Tibial artery (tissue), 4 donors: ENCODE measurements around the gene NEK1.

Source experiments
- DNase-seq, 2 donors: peaks; one replicate each; pipeline ENCODE4 v3.0.0-alpha.2; 2019
- H3K27ac ChIP-seq, 2 donors: fragments of 200-600 bp; sonication (generic) in 1 of 2; 1 replicate in 1 of 2; 2 replicates in 1 of 2; pipeline ENCODE4 v1.5.1; 2018 to 2019; ENCODE audit warnings: mild to moderate bottlenecking in 1 of 2
- H3K27me3 ChIP-seq, 2 donors: fragments of 200-600 bp; sonication (generic) in 1 of 2; one replicate each; pipeline versions ENCODE4 v1.5.1 to v1.6.0; 2016 to 2019
- H3K36me3 ChIP-seq, 3 donors: fragments of 200-600 bp; sonication (generic) in 2 of 3; one replicate each; pipeline ENCODE4 v1.5.1; 2016 to 2019; ENCODE audit warnings: mild to moderate bottlenecking in 2 of 3
- H3K4me1 ChIP-seq, 4 donors: fragments of 200-600 bp; sonication (generic) in 2 of 4; 1 replicate in 3 of 4; 2 replicates in 1 of 4; pipeline ENCODE4 v1.5.1; 2016 to 2019
- H3K4me3 ChIP-seq, 2 donors: fragments of 200-600 bp; sonication (generic) in 1 of 2; 1 replicate in 1 of 2; 2 replicates in 1 of 2; pipeline ENCODE4 v1.5.1; 2018 to 2019; ENCODE audit warnings: mild to moderate bottlenecking in 2 of 2
- H3K9me3 ChIP-seq, 3 donors: fragments of 200-600 bp; sonication (generic) in 1 of 3; one replicate each; pipeline ENCODE4 v1.5.1; 2016 to 2019
- intact Hi-C: fragments of 100-400 bp; cut with DNase I; formaldehyde crosslinking; loops from one replicate; pipeline ENCODE4 v1.15.0; 2023; ENCODE audit warnings: low total_unique reads
- TF ChIP-seq, protein P1 (sequence below), 2 experiments: fragments of 200-600 bp in 1 of 2; fragments of 450-650 bp in 1 of 2; IDR thresholded peaks; one replicate each; pipeline ENCODE4 v1.5.1; 2017 to 2019; ENCODE audit warnings: antibody characterized with exemption in 2 of 2, mild to moderate bottlenecking in 1 of 2, moderate library complexity in 1 of 2

The NEK1 gene

GRCh38 chr4:169620880-169621248, 8.5 kb upstream of the NEK1 start:
- no peak for DNase-seq
- H3K9me3 ChIP-seq, result no peaks in the 10 kb centered on the region
- intact Hi-C loops, result no loop called here

GRCh38 chr4:169619958-169620879, 7.8 kb upstream of the NEK1 start, which contains the start of gene CLCN3:
TSS of gene CLCN3 (plus strand) at chr4:169620578. CDS start at chr4:169635929, 15,351 bp downstream.
- Histone ChIP-seq H3K9me3 (no peaks in the 10 kb centered on the region), H3K36me3 (no peaks in the 10 kb centered on the region), H3K27ac (peak within 1 kb of the TSS; percentile 95 to 97), H3K27me3 (no peaks in the 10 kb centered on the region), H3K4me1 (peaks cover 0 to 25% (median 13%) of the 10 kb centered on the region in 4 donors), H3K4me3 (peak within 1 kb of the TSS; percentile 76 to 79)
- intact Hi-C loops, result loop anchor here (10.0 kb wide), 1 partner anchor 135 kb away; the partner anchor contains the start of gene HPF1
- DNase-seq, result peak; percentile 97 to 99
- TF ChIP-seq, protein P1, sequence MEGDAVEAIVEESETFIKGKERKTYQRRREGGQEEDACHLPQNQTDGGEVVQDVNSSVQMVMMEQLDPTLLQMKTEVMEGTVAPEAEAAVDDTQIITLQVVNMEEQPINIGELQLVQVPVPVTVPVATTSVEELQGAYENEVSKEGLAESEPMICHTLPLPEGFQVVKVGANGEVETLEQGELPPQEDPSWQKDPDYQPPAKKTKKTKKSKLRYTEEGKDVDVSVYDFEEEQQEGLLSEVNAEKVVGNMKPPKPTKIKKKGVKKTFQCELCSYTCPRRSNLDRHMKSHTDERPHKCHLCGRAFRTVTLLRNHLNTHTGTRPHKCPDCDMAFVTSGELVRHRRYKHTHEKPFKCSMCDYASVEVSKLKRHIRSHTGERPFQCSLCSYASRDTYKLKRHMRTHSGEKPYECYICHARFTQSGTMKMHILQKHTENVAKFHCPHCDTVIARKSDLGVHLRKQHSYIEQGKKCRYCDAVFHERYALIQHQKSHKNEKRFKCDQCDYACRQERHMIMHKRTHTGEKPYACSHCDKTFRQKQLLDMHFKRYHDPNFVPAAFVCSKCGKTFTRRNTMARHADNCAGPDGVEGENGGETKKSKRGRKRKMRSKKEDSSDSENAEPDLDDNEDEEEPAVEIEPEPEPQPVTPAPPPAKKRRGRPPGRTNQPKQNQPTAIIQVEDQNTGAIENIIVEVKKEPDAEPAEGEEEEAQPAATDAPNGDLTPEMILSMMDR (IDR thresholded peaks at IDR 0.05), result peak in 1 of 2 experiments; percentile 22

More at GRCh38 chr4:169620880-169621248, 8.5 kb upstream of the NEK1 start:
- Histone ChIP-seq H3K27me3 (no peaks in the 10 kb centered on the region), H3K36me3 (no peaks in the 10 kb centered on the region), H3K4me1 (peaks cover 0 to 25% (median 13%) of the 10 kb centered on the region in 4 donors), H3K4me3 (peak overlapping the region; percentile 76 to 79), H3K27ac (peak overlapping the region; percentile 95 to 97)
- TF ChIP-seq, protein P1 (IDR thresholded peaks at IDR 0.05), result no peak

- no peaks in the 10 kb centered on the region for H3K27me3 ChIP-seq
- DNase-seq, result no peak
- intact Hi-C loops, result loop anchor here (10.0 kb wide), 1 partner anchor 135 kb away; the partner anchor contains the start of gene HPF1
- H3K4me3 ChIP-seq, result peak overlapping the region; percentile 76 to 79
- peak overlapping the region; percentile 95 to 97 for H3K27ac ChIP-seq
- peaks cover 0 to 25% (median 13%) of the 10 kb centered on the region in 4 donors for H3K4me1 ChIP-seq
- H3K36me3 ChIP-seq, result no peaks in the 10 kb centered on the region
- no peaks in the 10 kb centered on the region for H3K9me3 ChIP-seq
- TF ChIP-seq, protein P1 (IDR thresholded peaks at IDR 0.05), result peak; percentile 41 to 54
These were observed 7.2 kb upstream of the NEK1 start for GRCh38 chr4:169619518-169619957.

DNA sequence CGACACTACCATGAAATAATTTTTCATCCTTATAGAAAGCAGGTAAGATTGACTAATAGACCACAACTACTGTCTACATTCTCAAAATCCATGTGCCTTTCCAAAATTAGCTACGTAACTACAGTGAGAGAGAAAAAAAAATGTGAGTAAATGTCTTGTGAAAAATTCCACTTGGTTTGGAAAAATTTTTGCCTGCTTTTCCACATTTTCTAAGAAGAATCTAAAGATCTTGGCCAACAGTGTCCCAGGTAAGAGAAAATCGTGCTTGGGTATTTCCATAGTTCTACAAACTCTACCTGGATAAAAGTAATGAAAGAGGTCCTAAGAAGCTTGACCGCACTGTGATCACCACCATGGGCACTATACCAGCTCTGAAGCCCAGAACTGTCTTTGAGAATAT, 6.6 kb upstream of the NEK1 start:
- no peaks in the 10 kb centered on the region for H3K36me3 ChIP-seq
- peaks cover 0 to 25% (median 13%) of the 10 kb centered on the region in 4 donors for H3K4me1 ChIP-seq
- TF ChIP-seq, protein P1 (IDR thresholded peaks at IDR 0.05), result no peak
- peak overlapping the region in 1 of 2 donors; percentile 76 for H3K4me3 ChIP-seq
- H3K27ac ChIP-seq, result peak overlapping the region; percentile 95 to 97
- no peak for DNase-seq
- no peaks in the 10 kb centered on the region for H3K9me3 ChIP-seq
- intact Hi-C loops, result loop anchor here (10.0 kb wide), 1 partner anchor 136 kb away; the partner anchor contains the start of gene HPF1
- H3K27me3 ChIP-seq, result no peaks in the 10 kb centered on the region

GRCh38 chr4:169618286-169618685, 5.9 kb upstream of the NEK1 start:
- no peak for DNase-seq
- H3K36me3 ChIP-seq, result no peaks in the 10 kb centered on the region
- no peaks in the 10 kb centered on the region for H3K9me3 ChIP-seq
- H3K4me3 ChIP-seq, result no peak overlapping the region
- TF ChIP-seq, protein P1 (IDR thresholded peaks at IDR 0.05), result no peak
- H3K4me1 ChIP-seq, result peaks cover 0 to 25% (median 16%) of the 10 kb centered on the region in 4 donors
- H3K27ac ChIP-seq, result no peak overlapping the region
- H3K27me3 ChIP-seq, result no peaks in the 10 kb centered on the region
- intact Hi-C loops, result loop anchor here (10.0 kb wide), 1 partner anchor 137 kb away; the partner anchor contains the start of gene HPF1
